ENCODE measurements around the gene OR1D5. TPM values are rescaled to one million over a fixed set of nuclear protein-coding genes. Genes with fewer than 3 reads are reported as not detected.
"Not testable (repeated sequence)": the region's sequence is repeated elsewhere in the genome, so short reads cannot be mapped to it uniquely, and the experiment has no call there.

Gene OR1D5
- not detected for total RNA-seq
- polyA plus RNA-seq (2013, experiment 1 of 2) = not detected
- polyA plus RNA-seq (2013, experiment 2 of 2) = not detected
- 0 reads per million in 172 experiments for total RNA-seq

- H3K9me3 ChIP-seq (ENCODE audit: control insufficient read depth in 1 of 2, insufficient read depth in 1 of 2, low read length in 2 of 2); CTCF ChIA-PET; H3K27ac ChIP-seq (ENCODE audit: low read depth in 1 of 2, low read length in 2 of 2); DNase-seq; H3K9me3 Mint-ChIP-seq; intact Hi-C loops (cut with DNase I, micrococcal nuclease); POLR2A ChIA-PET; H3K36me3 ChIP-seq (ENCODE audit: insufficient read depth, low read length); H3K27ac Mint-ChIP-seq; H3K27me3 Mint-ChIP-seq; H3K4me3 Mint-ChIP-seq; H3K36me3 Mint-ChIP-seq (ENCODE audit: low read depth); ATAC-seq (ENCODE audit: poor library complexity); H3K4me1 Mint-ChIP-seq (ENCODE audit: low read depth); H3K27me3 ChIP-seq (ENCODE audit: control insufficient read depth in 1 of 2, insufficient read depth in 2 of 2, low read length in 2 of 2); H3K4me3 ChIP-seq (ENCODE audit: low read length); H3K4me1 ChIP-seq (ENCODE audit: insufficient read depth, low read length): not testable (repeated sequence)
Observed at GRCh38 chr17:3063507-3063906, at the start of gene OR1D5. Gene OR1D5, minus strand, starts transcription at chr17:3063607. Its CDS starts 0 bp downstream, at chr17:3063607.

- H3K9me3 Mint-ChIP-seq = peaks cover 15% of the 10 kb centered on the region
- peaks cover 0 to 6% of the 10 kb centered on the region in 2 experiments for H3K27me3 ChIP-seq (ENCODE audit: control insufficient read depth in 1 of 2, insufficient read depth in 2 of 2, low read length in 2 of 2)
Observed at GRCh38 chr17:3104322-3104721, 40.9 kb upstream of the OR1D5 start, which contains the start of gene OR1D2. Gene OR1D2, minus strand, starts transcription at chr17:3104422. Its CDS starts 11,426 bp downstream, at chr17:3092996.

GRCh38 chr17:3073850-3074249 is 10.4 kb upstream of the OR1D5 start:
- H3K9me3 Mint-ChIP-seq; H3K4me1 ChIP-seq (ENCODE audit: insufficient read depth, low read length); H3K9me3 ChIP-seq (ENCODE audit: control insufficient read depth in 1 of 2, insufficient read depth in 1 of 2, low read length in 2 of 2); H3K36me3 ChIP-seq (ENCODE audit: insufficient read depth, low read length); H3K4me1 Mint-ChIP-seq (ENCODE audit: low read depth); H3K4me3 ChIP-seq (ENCODE audit: low read length); H3K36me3 Mint-ChIP-seq (ENCODE audit: low read depth); intact Hi-C loops (cut with DNase I, micrococcal nuclease); POLR2A ChIA-PET; ATAC-seq (ENCODE audit: poor library complexity); H3K4me3 Mint-ChIP-seq; H3K27ac Mint-ChIP-seq; H3K27me3 Mint-ChIP-seq; CTCF ChIA-PET; H3K27me3 ChIP-seq (ENCODE audit: control insufficient read depth in 1 of 2, insufficient read depth in 2 of 2, low read length in 2 of 2); H3K27ac ChIP-seq (ENCODE audit: low read depth in 1 of 2, low read length in 2 of 2): not testable (repeated sequence)
- peak in 1 of 14 experiments; percentile 25 for DNase-seq

More at GRCh38 chr17:3104322-3104721, 40.9 kb upstream of the OR1D5 start, which contains the start of gene OR1D2:
- Mint-ChIP-seq H3K27me3 (peaks cover 15% of the 10 kb centered on the region), H3K27ac (no peak within 1 kb of the TSS), H3K4me3 (no peak within 1 kb of the TSS), H3K4me1 (ENCODE audit: low read depth) (no peaks in the 10 kb centered on the region), H3K36me3 (ENCODE audit: low read depth) (no peaks in the 10 kb centered on the region)
- no peak for TF ChIP-seq CTCF (IDR thresholded peaks at IDR 0.05)
- no peaks in the 10 kb centered on the region for H3K36me3 ChIP-seq (ENCODE audit: insufficient read depth, low read length)
- DNase-seq = no peak
- no peak for ATAC-seq (ENCODE audit: poor library complexity)
- no peak within 1 kb of the TSS for H3K4me3 ChIP-seq (ENCODE audit: low read length)
- no peaks in the 10 kb centered on the region for H3K4me1 ChIP-seq (ENCODE audit: insufficient read depth, low read length)
- H3K27ac ChIP-seq (ENCODE audit: low read depth in 1 of 2, low read length in 2 of 2) = no peak within 1 kb of the TSS
- ChIA-PET POLR2A (no interaction called here), CTCF (no interaction called here)
- intact Hi-C loops (cut with DNase I, micrococcal nuclease) = no loop called here
- H3K9me3 ChIP-seq (ENCODE audit: control insufficient read depth in 1 of 2, insufficient read depth in 1 of 2, low read length in 2 of 2) = peaks cover 7 to 20% of the 10 kb centered on the region in 2 experiments

- H3K4me3 ChIP-seq (ENCODE audit: low read length); H3K27me3 Mint-ChIP-seq; H3K27ac Mint-ChIP-seq; intact Hi-C loops (cut with DNase I, micrococcal nuclease); H3K9me3 ChIP-seq (ENCODE audit: control insufficient read depth in 1 of 2, insufficient read depth in 1 of 2, low read length in 2 of 2); H3K27me3 ChIP-seq (ENCODE audit: control insufficient read depth in 1 of 2, insufficient read depth in 2 of 2, low read length in 2 of 2); H3K4me1 Mint-ChIP-seq (ENCODE audit: low read depth); POLR2A ChIA-PET; CTCF ChIA-PET; H3K36me3 ChIP-seq (ENCODE audit: insufficient read depth, low read length); H3K9me3 Mint-ChIP-seq; H3K4me1 ChIP-seq (ENCODE audit: insufficient read depth, low read length); ATAC-seq (ENCODE audit: poor library complexity); H3K27ac ChIP-seq (ENCODE audit: low read depth in 1 of 2, low read length in 2 of 2); H3K4me3 Mint-ChIP-seq; H3K36me3 Mint-ChIP-seq (ENCODE audit: low read depth): not testable (repeated sequence)
- peak in 2 of 14 experiments; percentile 11 to 21 for DNase-seq
Observed at GRCh38 chr17:3065192-3065591, 1.8 kb upstream of the OR1D5 start.

- H3K9me3 Mint-ChIP-seq; H3K4me1 ChIP-seq (ENCODE audit: insufficient read depth, low read length); H3K27me3 Mint-ChIP-seq; POLR2A ChIA-PET; H3K27ac Mint-ChIP-seq; ATAC-seq (ENCODE audit: poor library complexity); H3K9me3 ChIP-seq (ENCODE audit: control insufficient read depth in 1 of 2, insufficient read depth in 1 of 2, low read length in 2 of 2); H3K4me3 Mint-ChIP-seq; H3K36me3 ChIP-seq (ENCODE audit: insufficient read depth, low read length); intact Hi-C loops (cut with DNase I, micrococcal nuclease); H3K27ac ChIP-seq (ENCODE audit: low read depth in 1 of 2, low read length in 2 of 2); H3K4me3 ChIP-seq (ENCODE audit: low read length); CTCF ChIA-PET; H3K27me3 ChIP-seq (ENCODE audit: control insufficient read depth in 1 of 2, insufficient read depth in 2 of 2, low read length in 2 of 2); H3K4me1 Mint-ChIP-seq (ENCODE audit: low read depth); H3K36me3 Mint-ChIP-seq (ENCODE audit: low read depth): not testable (repeated sequence)
- peak in 1 of 14 experiments; percentile 6 for DNase-seq
Observed at GRCh38 chr17:3062824-3063377, 506 bp downstream of the OR1D5 start.

GRCh38 chr17:3054868-3055267 is 8.5 kb downstream of the OR1D5 start:
- H3K9me3 ChIP-seq (ENCODE audit: control insufficient read depth in 1 of 2, insufficient read depth in 1 of 2, low read length in 2 of 2); H3K36me3 Mint-ChIP-seq (ENCODE audit: low read depth); intact Hi-C loops (cut with DNase I, micrococcal nuclease); ATAC-seq (ENCODE audit: poor library complexity); H3K27me3 ChIP-seq (ENCODE audit: control insufficient read depth in 1 of 2, insufficient read depth in 2 of 2, low read length in 2 of 2); H3K36me3 ChIP-seq (ENCODE audit: insufficient read depth, low read length); POLR2A ChIA-PET; H3K4me3 Mint-ChIP-seq; H3K4me1 ChIP-seq (ENCODE audit: insufficient read depth, low read length); H3K27ac ChIP-seq (ENCODE audit: low read depth in 1 of 2, low read length in 2 of 2); CTCF ChIA-PET; H3K4me3 ChIP-seq (ENCODE audit: low read length); H3K9me3 Mint-ChIP-seq; H3K27me3 Mint-ChIP-seq; H3K4me1 Mint-ChIP-seq (ENCODE audit: low read depth); H3K27ac Mint-ChIP-seq; DNase-seq: not testable (repeated sequence)

Data from CD4-positive, alpha-beta T cell (primary cell).